Activated CD4-positive, CD25-positive, alpha-beta regulatory T cell treated with anti-CD3 and anti-CD28 coated beads, Interleukin-2, amount 50 U/mL, for 16 hours (primary cell): ENCODE data around the gene BPIFB3.

Experiments used
- DNase-seq: peaks from one replicate; pipeline ENCODE4 v3.0.0-alpha.2; 2020; ENCODE audit warnings: low read depth, low spot score

Gene BPIFB3

DNA sequence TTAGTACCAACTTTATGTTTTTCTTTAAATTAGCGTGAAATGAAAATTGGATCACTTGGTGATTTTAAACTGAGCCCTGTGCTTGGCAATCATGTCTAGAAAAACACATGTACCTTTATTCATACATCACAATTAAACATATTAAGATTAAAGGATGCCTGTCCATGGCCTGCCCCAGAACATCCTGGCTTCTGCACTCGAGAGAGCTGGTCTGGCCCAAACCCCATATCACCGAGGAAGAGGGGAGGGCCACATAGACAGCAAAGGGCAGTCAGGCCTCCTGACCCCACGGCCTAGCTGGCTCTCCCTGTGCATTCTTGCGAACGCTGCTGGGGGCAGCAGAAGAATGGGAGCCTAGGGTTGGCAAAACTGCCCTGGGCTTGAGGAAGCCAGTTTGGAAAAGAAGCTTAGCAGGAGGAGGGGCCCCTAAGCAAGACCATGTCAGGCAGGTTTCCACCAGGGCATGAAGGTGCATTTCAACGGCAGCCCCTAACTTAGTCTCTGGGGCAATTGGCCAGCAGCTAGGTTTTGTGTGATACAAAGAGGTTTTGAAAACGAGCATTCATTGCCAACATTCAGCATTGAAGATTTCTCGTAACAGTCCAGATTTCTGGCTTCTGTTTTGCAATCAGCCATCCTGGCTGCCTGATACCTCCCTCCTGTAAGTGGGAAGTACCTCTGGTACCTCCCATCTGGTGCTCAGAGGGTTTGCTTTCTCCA, 8.6 kb downstream of the BPIFB3 start:
- DNase-seq: no peak

DNA sequence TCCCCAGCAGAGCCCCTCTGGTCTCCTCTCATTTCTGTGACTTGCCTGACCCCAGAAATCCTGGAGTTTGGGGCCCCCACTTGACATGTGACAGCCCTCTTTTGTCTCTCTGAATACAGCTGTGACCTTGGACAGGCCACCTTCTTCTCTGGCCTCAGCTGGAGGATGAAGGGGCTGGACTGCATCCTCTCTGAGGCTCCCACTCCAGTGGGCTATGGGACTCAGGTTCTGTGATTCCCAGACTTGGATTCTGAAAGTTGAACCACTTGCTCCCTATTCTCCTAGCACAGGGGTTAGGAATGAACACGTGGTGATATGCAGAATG, 9.1 kb downstream of the BPIFB3 start:
- no peak for DNase-seq

DNA sequence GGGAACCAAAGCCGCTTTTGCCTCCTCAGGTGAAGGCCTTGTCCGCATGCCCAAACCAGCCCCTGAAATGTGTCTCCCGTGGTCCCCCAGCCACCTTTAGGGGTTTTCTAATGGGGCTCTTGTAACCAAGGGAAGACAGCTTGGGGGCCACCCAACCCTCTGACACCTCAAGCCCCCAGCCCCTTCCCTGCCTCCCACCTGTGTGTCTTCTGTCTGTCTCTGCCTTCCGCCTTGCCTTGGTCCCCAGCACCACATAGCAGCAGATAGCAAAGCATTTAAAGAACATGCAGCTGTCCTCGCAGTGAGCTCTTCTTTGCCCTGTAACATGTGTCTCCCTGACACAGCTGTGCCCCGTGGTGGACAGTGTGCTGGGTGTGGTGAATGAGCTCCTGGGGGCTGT, 9.6 kb downstream of the BPIFB3 start:
- DNase-seq: no peak

DNA sequence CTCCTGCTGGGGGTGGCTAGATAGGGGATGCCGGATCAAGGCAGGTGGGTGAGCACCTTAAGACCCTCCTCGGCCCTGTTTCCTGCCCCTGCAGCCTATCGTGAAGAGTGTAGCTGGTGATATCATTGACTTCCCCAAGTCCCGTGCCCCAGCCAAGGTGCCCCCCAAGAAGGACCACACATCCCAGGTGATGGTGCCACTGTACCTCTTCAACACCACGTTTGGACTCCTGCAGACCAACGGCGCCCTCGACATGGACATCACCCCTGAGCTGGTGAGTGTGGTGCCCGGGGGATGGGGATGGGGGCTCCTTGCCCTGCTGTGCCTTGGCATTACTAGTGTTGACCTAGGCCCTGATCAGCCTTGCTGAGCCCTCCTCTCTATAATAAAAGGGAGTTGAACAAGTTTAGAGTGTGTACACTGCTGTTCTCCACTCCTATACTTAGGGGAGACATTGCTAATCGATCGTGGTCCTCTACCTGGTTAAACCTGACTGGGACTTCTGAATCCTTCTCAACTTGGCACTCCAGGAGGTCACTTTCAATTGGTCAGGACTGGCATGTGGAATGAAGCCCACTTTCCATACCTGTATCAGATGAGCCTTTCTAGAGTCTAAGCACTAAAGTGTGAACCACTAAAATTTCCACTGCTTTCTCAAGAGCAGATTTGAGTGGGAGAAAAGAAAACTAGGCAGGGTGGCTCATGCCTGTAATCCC, 11.0 kb downstream of the BPIFB3 start:
- no peak for DNase-seq

DNA sequence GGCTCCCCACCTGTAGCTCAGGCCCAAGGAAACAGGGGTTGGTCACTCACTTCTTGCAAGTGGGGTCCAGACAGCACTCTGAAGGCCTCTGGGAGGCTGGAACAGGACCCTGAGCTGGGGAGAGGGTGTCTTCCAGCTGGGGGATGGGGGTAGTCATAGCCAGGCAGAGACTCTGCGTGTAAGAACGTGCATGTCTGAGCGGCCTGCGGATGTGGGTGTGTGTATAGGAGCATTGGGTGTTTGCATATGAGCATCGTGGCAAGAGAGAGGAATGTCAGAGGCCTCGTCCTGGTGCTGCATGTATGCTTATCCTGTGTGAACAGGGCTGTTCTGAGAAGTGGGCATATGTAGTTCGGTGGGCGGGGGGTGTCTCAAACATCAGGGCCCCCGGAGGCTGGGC, 12.1 kb downstream of the BPIFB3 start:
- no peak for DNase-seq

DNA sequence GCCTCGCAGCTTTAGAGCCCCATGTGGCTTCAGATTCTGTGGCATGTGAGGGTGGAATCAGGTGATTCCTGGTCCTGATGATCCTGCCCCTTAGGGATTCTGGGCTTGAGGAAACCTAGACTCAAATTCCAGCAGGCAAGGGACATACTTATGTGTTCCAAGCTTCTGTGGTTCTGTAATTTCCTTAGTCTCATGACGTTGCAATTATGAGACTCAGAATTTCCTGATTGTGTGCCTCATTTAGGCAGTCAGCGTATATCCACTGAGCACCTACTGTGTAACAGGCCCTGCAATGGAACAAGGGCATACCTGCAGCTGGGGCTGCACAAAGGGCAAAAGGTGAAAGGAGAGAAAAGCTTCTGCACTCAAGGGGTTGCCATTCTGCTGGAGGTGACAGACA, 14.1 kb downstream of the BPIFB3 start:
- no peak for DNase-seq

DNA sequence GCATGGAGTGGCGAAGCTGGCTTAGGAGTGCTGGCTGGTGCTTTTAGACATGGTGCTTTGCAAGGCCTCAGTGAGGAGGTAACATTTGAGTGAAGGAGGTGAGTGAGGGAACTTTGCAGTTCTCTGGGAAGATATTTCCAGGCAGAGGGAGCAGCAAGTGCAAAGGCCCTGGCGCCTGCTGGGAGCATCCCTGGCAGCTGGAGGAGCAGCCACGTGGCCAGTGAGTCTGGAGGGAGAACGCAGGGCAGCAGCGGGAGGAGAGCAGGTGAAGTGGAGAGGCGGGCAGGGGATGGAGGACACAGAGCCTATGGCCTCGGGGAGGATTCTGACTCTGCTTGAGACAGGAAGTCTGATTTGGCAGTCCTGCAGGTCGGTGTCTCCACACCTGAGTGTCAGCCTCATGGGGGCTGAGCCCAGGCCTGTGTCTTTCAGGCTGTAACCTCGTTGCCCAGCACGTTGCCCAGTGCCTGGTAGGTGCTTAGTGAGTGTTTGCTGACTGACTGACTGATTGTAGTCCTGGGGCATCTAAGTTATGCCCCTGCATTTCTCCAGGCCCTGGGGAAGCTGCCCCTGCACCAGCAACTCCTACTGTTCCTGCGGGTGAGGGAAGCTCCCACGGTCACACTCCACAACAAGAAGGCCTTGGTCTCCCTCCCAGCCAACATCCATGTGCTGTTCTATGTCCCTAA, 14.7 kb downstream of the BPIFB3 start:
- no peak for DNase-seq

DNA sequence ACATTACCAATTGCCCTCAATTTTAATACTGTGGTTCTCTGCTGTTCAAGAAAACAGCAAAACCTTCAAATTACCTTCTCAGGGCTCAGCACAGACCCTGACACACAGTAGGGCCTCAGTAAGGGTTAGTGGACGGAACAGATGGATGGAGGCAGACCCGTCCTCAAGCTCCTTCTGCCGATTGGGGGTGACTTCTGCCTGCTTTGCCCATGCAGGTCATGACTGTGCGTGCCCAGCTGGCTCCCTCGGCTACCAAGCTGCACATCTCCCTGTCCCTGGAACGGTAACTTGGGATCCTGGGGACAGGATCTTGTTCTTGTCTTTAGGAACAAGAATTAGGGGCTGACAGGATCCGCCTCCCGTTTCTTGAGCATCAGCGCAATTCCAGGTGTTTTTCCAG, 16.0 kb downstream of the BPIFB3 start:
- no peak for DNase-seq

DNA sequence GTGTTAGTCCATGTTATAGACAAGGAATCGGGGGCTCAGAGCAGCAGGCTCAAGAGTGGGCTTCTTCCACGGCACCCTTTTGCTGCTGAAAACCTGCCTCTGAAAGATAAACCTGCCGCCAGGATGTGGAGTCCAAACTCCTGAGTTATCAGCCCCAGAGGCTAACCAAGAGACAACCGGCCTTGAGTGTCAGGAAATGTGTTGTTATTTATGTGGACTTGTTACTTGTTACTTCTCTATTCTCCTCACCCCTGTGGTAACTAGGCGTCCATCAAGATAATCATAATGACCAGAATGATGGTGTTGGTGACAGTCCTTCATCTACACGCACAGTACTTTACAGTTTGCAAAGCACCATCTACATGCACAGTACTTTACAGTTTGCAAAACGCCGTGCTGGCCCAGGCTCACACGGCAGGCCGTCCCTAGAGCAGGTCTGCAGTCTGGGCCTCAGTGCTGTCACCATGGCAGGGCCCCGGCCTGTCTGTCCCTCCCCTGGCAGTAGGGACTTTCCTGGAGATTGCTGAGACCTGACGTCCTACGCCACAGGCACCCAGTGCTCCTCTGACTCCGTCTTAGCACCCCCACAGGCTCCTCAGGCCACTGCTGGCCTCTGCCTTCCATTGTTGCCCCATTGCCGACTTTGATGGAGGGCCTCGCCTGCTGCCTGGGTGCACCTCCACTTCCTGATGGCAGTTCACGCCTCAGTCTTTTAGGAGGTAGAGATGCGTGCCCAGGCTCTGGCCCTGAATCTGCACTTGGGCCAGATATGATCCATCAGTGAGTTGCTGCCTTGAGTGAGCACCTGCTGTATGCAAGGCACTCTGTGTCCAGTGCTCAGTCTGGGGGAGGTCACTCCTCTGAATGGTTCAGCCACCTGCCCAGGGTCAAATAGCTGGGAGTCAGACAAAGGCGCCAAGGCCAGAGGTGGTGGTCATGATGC, 16.7 kb downstream of the BPIFB3 start:
- no peak for DNase-seq

DNA sequence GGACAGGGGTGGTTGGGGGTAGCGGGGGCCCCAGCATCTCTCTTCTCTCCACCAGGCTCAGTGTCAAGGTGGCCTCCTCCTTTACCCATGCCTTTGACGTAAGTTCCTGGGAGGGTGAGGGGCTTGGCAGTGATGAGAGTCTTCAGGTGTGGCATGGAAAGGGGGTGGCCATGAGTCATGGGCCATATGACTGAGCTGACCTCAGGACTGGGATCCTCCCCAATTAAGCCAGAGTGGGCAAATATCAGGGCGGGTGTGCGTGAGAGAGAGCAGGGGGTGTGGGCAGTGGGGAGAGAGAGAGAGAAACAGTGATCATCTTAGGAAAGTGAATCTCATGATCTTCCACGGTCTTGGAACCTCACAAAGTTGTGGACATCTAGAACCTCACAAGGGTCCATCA, 17.5 kb downstream of the BPIFB3 start:
- DNase-seq: no peak

DNA sequence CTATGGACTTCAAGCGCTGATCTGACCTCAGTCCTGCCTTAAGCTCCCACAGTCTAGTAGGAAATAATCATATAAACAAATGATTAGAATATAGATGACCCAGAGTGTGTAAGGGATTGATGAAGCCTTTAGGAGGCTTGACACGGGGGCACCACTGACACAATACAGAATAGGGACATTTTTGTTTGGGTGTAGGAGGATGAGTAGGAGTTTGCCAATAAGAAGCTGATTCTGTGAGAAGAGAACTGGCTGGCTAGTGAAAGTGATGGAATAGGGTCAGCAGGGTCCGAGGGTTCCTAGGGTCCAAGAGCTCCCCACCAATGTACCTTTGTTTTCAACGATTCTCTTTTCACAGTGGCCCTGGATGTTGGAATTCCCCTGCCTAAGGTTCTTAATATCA, 18.7 kb downstream of the BPIFB3 start:
- DNase-seq: no peak

DNA sequence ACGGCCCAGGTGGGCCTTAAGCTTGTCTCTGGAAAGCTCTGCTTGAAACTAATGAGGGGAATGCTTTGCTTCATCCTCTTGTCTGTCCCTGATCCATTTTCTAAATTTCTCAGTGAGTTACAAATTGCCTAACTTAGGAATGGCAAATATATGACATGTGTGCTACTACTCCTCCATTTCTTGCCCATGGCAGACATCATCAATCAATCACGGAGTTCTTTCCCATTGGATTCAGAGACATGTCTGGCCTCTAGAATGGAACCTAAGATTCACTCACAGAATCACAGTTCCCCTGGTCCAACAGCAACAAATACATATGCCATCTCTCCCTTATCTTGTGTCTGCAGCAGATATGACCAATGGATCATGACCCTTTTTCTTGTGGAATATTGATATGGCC, 19.1 kb downstream of the BPIFB3 start:
- no peak for DNase-seq

DNA sequence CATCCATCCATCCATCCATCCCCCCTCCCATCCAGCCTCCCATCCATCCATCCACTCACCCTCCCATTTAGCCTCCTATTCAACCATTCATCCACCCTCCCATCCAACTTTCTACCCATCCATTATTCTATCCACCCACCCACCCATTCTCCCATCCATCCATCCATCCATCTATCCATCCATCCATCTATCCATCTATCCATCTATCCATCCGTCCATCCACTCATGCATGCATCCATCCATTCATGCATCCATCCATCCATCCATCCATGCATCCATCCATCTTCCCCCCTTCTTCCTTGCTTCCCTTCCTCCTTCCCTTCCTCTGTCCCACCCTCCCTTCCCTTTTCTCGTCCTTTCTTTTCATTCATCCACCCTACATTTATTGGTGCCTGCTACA, 21.0 kb downstream of the BPIFB3 start:
- DNase-seq: no peak

DNA sequence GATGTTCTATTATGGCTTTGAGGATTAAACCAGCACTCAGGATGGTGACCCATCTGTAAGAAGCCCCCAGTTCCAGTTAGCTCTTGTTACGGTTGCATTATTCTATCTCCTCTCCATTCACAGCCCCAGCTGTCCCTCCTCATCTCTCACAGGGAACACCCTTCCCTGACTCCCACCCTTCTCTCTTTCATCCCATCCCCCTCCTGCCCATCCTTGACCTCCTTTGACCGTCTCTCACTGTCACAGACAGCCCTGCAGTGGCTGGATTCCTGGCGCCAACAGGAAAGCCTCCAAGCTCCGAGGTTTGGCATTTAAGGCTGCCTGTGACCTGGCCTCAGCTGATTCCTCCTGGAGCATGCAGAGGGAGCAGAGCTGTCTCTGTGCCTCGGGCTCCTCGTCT, 21.6 kb downstream of the BPIFB3 start:
- DNase-seq: no peak

DNA sequence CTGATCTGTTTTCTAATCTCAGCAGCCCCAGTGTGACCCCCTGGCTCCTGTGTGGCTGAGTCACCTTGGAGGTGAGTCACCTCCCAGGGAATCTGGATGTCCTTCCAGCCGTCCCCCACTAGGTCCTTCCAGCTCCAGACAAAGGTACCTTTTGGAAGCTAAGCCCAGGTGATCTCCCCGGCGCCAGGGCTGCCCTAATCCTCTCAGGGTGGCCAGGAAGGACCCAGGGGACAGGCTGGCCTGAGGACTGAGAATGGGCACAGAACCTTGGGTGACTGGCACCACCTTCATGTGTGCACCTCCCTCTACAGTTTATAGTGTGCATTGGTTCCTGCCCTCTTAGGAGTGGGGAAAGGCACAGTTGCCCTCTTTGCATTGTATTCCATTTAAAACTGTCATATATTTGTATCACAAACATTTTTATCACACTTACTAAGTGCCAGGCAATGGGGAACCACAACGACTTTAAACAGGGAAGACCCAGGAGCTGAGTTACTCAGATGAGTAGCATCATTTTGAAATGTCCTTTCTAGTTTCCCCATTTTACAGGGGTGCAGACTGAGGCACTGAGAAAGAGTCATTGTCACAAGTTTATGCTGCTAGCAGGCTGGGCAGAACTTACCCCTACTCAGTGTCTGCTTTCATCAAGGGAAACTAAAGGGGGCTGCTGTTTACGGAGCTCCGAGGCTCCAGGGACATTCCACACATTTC, 23.1 kb downstream of the BPIFB3 start:
- no peak for DNase-seq

DNA sequence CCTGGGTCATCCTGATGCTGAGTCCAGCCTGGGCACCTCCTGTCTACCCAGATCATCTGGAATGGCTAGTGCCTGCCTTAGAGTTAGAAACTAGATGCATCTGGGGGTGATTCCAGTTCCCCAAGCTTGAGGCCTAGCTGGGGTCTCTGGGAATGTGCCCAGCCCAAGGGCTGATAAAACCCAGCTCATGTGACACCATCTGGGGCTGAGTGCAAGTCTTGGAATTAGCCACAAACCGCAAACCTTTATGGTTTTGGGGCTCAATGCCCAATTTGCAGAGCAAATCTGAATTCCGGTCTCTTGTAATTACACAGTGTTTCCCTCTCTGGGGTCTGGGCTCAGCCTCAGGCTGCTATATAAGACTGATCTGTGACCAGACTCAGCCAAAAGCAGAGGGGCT, 25.6 kb downstream of the BPIFB3 start, which contains the start of gene BPIFB4:
Gene BPIFB4 (plus strand): TSS at position 385 of the 400 bp plus-strand sequence. CDS start 1,884 bp downstream, outside the sequence.
- no peak for DNase-seq

DNA sequence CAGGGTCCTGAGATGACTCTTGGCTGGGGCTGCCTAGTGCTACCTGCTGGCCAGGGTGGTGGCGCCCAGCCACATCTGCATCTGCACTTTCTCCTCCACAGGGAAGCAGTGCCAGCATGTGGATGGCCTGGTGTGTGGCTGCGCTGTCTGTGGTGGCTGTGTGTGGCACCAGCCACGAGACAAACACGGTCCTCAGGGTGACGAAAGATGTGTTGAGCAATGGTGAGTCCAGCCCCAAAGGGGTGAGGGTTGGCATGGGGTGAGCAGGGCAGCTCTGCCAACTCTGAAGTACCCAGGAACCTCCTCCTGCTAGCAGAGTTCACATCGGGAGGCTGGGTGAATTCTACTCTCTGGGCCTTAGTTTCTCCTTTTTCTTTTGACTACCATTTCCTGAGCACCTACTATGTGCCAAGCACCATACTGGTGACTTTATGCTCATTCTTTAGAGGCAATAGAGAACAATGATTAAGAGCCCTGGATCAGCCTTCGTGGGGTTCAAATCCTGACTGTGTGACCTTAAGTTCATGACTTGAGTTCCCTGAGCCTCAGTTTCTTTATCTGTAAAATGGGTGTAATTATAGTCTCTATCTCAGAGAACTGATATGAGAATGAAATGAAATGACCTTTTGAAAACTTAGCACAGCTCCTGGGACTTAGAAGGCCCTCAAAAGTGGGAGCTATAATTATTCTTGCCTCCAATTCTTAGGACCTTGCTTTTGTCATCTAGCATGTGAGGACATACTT, 27.9 kb downstream of the BPIFB3 start:
- DNase-seq: no peak

DNA sequence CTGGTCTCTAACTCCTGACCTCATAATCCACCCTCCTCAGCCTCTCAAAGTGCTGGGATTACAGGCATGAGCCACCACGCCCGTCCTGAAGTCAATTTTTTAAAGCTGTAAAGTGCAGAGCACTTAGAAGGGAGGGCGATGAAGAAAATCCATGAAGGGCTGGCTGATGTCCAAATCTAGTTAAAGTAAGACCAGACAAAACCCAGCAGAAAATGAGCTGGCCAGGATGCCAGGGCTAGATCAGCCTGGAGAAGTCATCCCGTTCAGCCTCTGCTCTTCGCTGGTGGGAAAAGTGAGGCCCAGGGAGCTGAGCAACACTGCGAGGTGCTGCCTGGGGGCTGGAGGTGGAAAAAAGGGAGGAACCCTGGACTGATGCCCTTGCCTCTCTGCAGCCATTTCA, 28.8 kb downstream of the BPIFB3 start:
- DNase-seq: no peak

DNA sequence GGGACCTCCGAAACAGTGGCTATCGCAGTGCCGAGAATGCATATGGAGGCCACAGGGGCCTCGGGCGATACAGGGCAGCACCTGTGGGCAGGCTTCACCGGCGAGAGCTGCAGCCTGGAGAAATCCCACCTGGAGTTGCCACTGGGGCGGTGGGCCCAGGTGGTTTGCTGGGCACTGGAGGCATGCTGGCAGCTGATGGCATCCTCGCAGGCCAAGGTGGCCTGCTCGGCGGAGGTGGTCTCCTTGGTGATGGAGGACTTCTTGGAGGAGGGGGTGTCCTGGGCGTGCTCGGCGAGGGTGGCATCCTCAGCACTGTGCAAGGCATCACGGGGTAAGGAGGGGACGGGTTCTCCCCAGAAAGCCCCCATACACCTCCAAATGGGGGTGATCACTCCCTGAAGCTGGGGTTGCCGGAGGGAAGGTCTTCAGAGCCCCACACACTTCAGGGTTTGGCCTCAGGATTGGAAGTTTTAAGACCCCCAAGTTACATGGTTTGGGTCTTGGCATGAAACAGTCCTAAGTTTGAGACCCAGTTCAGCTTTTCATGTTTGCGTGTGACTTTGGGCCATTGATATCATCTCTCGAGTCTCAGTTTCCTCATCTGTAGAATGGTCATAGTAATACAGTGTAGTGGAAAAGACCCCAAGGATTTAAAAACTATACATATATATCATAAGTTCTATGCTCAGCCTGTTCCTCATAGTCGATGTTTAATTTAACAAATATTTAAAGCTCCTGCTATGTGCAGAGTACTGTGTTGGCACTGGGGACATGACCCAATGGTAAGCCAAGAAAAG, 30.0 kb downstream of the BPIFB3 start:
- no peak for DNase-seq

DNA sequence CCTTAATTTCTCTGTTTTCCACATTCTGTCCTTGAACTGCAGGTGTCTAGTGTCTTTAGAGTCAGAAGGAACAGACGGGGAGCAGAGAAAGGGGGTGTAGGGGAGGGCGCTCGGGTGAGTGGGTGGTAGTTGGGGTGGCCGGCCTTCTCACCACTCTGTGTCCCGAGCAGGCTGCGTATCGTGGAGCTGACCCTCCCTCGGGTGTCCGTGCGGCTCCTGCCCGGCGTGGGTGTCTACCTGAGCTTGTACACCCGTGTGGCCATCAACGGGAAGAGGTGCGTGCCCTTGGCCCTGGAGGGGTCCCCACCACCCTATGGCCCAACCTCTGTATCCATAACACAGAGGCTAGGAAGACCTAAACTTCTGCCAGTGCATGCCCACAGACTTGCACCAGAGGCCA, 31.0 kb downstream of the BPIFB3 start:
- no peak for DNase-seq
